ENCODE data around the gene DDIT4L. TPM values are rescaled to one million over a fixed set of nuclear protein-coding genes. Genes with fewer than 3 reads are reported as not detected.
"Not testable (repeated sequence)": the region's sequence is repeated elsewhere in the genome, so short reads cannot be mapped to it uniquely, and the experiment has no call there.

The DDIT4L gene
- total RNA-seq, 1 donor from 2014 or later = 1.3 TPM

DNA sequence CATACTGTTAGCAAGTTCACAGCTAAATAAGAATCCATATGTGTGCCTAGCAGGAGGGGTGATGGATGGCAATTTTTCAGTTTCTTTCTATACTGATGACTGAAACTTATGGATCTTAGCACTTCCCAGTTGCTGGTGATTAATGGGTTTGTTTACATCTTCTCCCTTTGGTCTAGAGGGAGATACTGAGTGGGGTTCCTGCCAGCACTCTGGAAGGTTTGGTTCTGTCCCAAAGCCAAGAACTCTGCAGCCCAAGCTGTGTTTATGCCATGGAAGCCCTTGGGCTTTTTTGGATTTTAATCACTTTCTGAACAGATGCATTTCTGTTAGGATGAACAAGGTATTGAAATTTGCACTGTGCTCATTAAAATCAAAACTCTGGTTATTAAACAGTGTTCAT lies 43.5 kb downstream of the DDIT4L start:
- Histone ChIP-seq H3K36me3 (ENCODE audit: control insufficient read depth, insufficient read depth, low read length) (no peaks in the 10 kb centered on the region), H3K27me3 (ENCODE audit: control insufficient read depth, insufficient read depth, low read length) (no peaks in the 10 kb centered on the region), H3K4me3 (ENCODE audit: low read depth, low read length) (no peak overlapping the region)
- no peak for TF ChIP-seq CTCF (IDR thresholded peaks at IDR 0.05; ENCODE audit: insufficient read depth, low read length, poor library complexity, severe bottlenecking)
- no peak for DNase-seq (ENCODE audit: low read depth)

DNA sequence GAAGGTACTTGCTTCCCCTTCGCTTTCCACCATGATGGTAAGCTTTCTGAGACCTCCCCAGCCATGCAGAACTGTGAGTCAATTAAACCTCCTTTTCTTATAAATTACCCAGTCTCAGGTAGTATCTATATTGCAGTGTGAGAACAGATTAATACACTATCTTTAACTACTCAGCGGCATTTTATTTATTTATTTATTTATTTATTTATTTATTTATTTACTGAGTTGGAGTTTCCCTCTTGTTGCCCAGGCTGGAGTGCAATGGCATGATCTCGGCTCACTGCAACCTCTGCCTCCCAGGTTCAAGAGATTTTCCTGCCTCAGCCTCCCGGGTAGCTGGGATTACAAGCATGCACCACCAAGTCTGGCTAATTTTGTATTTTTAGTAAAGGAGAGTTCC lies 52.9 kb downstream of the DDIT4L start:
- not testable (repeated sequence) for DNase-seq (ENCODE audit: low read depth); H3K36me3 ChIP-seq (ENCODE audit: control insufficient read depth, insufficient read depth, low read length); H3K4me3 ChIP-seq (ENCODE audit: low read depth, low read length); H3K27me3 ChIP-seq (ENCODE audit: control insufficient read depth, insufficient read depth, low read length)

Other genes with a start within 250 kb of the DDIT4L start
- gene DNAJB14, start 243.8 kb downstream of the DDIT4L start, total RNA-seq = 20.6 and 21.8 TPM in 2 replicates
- 254 and 388 TPM in 2 replicates for gene H2AZ1, start 240.2 kb downstream of the DDIT4L start, total RNA-seq

Data from kidney epithelial cell (primary cell).